Measurements from ENCODE around the gene NEDD4. TPM values are rescaled to one million over a fixed set of nuclear protein-coding genes. Genes with fewer than 3 reads are reported as not detected.

NEDD4 gene
- total RNA-seq, 1 donor = 45.3 TPM

DNA sequence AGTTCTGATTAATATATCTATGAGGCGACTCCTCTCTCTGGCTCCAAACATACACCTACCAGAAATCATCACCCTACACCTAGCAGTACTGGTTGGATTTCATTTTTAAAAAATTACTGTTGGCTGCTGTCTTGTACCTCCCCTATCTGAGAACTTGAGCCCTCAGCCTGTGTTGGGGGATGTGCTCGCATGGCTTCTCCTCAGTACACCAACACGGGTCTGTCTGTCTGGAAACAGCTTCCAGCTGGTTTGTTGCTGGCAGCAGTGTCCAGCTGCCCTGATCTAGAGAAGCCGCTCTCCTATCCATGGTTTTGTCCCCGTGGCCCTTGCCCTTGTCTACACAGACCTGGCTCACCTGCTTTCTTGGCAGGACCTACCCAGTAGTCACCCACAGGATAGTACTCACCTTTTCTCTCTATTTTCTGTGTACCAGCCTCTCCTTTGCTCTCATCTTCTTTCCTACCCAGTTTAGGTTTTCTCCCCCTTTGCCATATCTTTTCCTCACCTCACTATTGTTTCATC is 43.2 kb upstream of the NEDD4 start:
- TF ChIP-seq CTCF (IDR thresholded peaks at IDR 0.05; ENCODE audit: insufficient read depth, low read depth, low read length) = no peak
- H3K4me3 ChIP-seq (ENCODE audit: low read depth, low read length) = no peak overlapping the region
- DNase-seq (ENCODE audit: low read depth) = no peak

GRCh38 chr15:56035166-56035565 is 41.8 kb upstream of the NEDD4 start:
- DNase-seq (ENCODE audit: low read depth) = no peak
- no peak for TF ChIP-seq CTCF (IDR thresholded peaks at IDR 0.05; ENCODE audit: insufficient read depth, low read depth, low read length)
- no peak overlapping the region for H3K4me3 ChIP-seq (ENCODE audit: low read depth, low read length)

DNA sequence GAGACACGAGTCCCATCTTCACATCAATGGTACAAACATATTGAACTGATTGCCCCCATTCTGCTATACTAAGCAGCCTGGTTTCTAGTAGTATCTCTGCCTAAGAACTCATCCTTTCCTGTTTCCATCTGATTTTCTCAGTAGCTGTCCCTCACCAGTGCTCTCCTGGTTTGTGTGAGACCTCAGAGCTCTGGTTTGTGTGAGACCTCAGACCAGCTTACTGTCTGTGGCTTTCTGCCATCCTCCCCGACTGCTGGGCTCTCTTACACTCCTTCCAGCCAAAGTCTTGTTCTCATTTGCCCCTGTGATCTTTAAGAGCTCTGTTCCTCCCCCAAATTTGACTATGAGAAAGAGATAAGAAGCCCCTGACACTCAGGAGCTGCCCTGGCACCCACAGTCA is 41.1 kb upstream of the NEDD4 start:
- no peak for DNase-seq (ENCODE audit: low read depth)
- TF ChIP-seq CTCF (IDR thresholded peaks at IDR 0.05; ENCODE audit: insufficient read depth, low read depth, low read length) = no peak
- no peak overlapping the region for H3K4me3 ChIP-seq (ENCODE audit: low read depth, low read length)

DNA sequence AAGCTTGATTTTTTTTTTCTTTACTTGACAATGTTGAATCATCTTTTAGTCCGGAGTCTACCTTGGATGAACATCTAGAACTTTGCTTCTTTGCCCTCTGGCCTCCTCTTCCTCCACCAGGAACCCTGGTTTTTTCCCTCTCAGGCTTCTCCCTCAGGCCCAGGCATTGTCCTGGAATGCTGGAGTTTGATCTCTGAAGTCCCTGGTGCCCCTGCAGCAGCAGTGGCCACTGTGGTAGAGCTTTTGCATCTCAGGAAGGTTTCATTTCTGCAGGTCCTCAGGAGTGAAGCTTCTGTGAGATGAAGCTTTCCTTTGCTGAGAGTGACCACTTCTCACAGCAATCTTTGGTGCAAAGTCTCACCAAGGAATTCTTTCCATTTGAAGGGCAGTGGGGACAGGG is 39.0 kb upstream of the NEDD4 start:
- no peak overlapping the region for H3K4me3 ChIP-seq (ENCODE audit: low read depth, low read length)
- DNase-seq (ENCODE audit: low read depth) = no peak
- no peak for TF ChIP-seq CTCF (IDR thresholded peaks at IDR 0.05; ENCODE audit: insufficient read depth, low read depth, low read length)

GRCh38 chr15:56031836-56032235 is 38.4 kb upstream of the NEDD4 start:
- H3K4me3 ChIP-seq (ENCODE audit: low read depth, low read length) = no peak overlapping the region
- TF ChIP-seq CTCF (IDR thresholded peaks at IDR 0.05; ENCODE audit: insufficient read depth, low read depth, low read length) = no peak
- no peak for DNase-seq (ENCODE audit: low read depth)

GRCh38 chr15:56031402-56031801 is 38.0 kb upstream of the NEDD4 start:
- DNase-seq (ENCODE audit: low read depth) = no peak

More at GRCh38 chr15:56031402-56031801, 38.0 kb upstream of the NEDD4 start:
- H3K4me3 ChIP-seq (ENCODE audit: low read depth, low read length) = no peak overlapping the region
- TF ChIP-seq CTCF (IDR thresholded peaks at IDR 0.05; ENCODE audit: insufficient read depth, low read depth, low read length) = no peak

Data from fibroblast of villous mesenchyme (primary cell).